ENCODE data around the gene SYNGR2.

SYNGR2 gene

DNA sequence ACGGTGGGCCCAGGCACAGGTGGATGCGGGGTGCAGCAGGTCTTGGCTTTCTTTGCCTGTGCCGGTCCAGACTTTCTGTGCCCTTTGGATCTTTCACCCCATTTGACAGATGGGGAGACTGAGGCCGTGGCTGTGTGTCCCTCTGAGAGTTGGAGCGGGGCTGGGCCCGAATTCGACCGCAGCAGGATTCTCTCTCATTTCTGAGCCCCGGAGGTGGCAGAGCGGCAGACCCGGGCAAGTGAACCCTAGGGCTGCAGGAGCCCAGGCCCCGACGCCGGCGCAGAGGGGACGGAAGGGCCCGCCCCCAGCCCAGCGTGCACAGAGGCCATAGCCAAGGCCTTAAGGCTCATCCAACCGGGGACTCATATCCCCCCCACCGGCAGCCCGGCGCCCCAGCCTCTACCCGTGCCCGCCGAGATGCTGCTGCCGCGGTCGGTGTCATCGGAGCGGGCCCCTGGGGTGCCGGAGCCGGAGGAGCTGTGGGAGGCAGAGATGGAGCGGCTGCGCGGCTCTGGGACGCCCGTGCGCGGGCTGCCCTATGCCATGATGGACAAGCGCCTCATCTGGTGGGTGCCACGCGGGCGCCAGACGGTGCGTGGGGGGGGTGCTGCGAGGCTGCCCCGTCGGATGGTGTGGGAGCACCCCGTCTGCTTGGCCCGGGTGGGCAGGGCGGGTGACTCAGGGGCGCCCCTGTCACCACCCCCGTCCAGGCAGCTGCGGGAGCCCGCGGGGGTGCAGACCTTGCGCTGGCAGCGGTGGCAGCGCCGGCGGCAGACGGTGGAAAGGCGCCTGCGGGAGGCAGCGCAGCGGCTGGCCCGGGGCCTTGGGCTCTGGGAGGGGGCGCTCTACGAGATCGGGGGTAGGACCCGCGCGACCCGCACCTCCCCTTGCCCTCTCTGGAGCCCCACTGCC lies 37.0 kb upstream of the SYNGR2 start:
- DNase-seq (ENCODE audit: low read depth in 1 of 2, low spot score in 1 of 2) = peak in 1 of 2 experiments; percentile 34
- Histone ChIP-seq H3K4me3 (replicated peaks; ENCODE audit: insufficient read depth, low read length) (peak overlapping the region; percentile 80), H3K27me3 (ENCODE audit: insufficient read depth, poor library complexity, severe bottlenecking) (no peaks in the 10 kb centered on the region), H3K27ac (replicated peaks) (peak overlapping the region; percentile 93)
- no peak for TF ChIP-seq REST (IDR thresholded peaks at IDR 0.05; ENCODE audit: insufficient replicate concordance, low read depth)
- no peak for TF ChIP-seq SPI1 (IDR thresholded peaks at IDR 0.05; ENCODE audit: borderline replicate concordance, low read depth)
- no peak; the same call in 1 of the 2 replicates for TF ChIP-seq POLR2AphosphoS5 (IDR thresholded peaks at IDR 0.05; ENCODE audit: low read depth)
- TF ChIP-seq, protein P1, sequence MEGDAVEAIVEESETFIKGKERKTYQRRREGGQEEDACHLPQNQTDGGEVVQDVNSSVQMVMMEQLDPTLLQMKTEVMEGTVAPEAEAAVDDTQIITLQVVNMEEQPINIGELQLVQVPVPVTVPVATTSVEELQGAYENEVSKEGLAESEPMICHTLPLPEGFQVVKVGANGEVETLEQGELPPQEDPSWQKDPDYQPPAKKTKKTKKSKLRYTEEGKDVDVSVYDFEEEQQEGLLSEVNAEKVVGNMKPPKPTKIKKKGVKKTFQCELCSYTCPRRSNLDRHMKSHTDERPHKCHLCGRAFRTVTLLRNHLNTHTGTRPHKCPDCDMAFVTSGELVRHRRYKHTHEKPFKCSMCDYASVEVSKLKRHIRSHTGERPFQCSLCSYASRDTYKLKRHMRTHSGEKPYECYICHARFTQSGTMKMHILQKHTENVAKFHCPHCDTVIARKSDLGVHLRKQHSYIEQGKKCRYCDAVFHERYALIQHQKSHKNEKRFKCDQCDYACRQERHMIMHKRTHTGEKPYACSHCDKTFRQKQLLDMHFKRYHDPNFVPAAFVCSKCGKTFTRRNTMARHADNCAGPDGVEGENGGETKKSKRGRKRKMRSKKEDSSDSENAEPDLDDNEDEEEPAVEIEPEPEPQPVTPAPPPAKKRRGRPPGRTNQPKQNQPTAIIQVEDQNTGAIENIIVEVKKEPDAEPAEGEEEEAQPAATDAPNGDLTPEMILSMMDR (IDR thresholded peaks at IDR 0.05; ENCODE audit: insufficient read depth, low read length) = no peak
- no peak; the same call in 1 of the 2 replicates for TF ChIP-seq GABPA (IDR thresholded peaks at IDR 0.05; ENCODE audit: low read depth)

DNA sequence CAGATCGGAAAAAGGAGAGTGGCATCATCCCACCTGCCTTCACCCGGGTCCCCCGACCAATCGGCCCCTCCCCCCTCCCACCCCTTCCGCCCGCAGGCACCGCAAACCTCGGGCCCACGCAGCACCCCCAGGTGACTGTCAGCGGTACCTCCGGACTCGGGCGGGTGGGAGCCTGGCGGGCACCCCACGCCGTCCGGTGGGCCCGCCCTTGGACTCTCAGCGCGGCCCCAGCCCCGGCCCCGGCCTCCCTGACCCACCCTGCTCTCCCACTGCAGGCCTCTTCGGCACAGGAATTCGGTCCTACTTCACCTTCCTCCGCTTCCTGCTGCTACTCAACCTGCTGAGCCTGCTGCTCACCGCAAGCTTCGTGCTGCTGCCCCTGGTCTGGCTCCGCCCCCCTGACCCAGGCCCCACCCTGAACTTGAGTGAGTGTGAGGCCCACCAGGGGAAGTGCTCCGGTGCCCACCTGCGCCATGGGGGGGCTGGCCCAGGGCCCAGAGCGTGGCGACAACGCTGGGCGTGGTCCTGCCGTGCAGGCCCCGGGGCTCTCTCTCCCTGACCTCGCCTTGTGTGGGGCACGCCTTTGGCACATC lies 36.2 kb upstream of the SYNGR2 start:
- DNase-seq (ENCODE audit: low read depth in 1 of 2, low spot score in 1 of 2) = peak; percentile 76 to 88
- Histone ChIP-seq H3K27me3 (ENCODE audit: insufficient read depth, poor library complexity, severe bottlenecking) (no peaks in the 10 kb centered on the region), H3K27ac (replicated peaks) (peak overlapping the region; percentile 93), H3K4me3 (replicated peaks; ENCODE audit: insufficient read depth, low read length) (peak overlapping the region; percentile 80)
- TF ChIP-seq GABPA (IDR thresholded peaks at IDR 0.05; ENCODE audit: low read depth) (no peak), REST (IDR thresholded peaks at IDR 0.05; ENCODE audit: insufficient replicate concordance, low read depth) (no peak), POLR2AphosphoS5 (IDR thresholded peaks at IDR 0.05; ENCODE audit: low read depth) (no peak), SPI1 (IDR thresholded peaks at IDR 0.05; ENCODE audit: borderline replicate concordance, low read depth) (no peak)
- TF ChIP-seq, protein P1 (IDR thresholded peaks at IDR 0.05; ENCODE audit: insufficient read depth, low read length) = no peak

GRCh38 chr17:78132767-78133178 lies 35.6 kb upstream of the SYNGR2 start:
- Histone ChIP-seq H3K4me3 (replicated peaks; ENCODE audit: insufficient read depth, low read length) (peak overlapping the region; percentile 80), H3K27ac (replicated peaks) (peak overlapping the region; percentile 93), H3K27me3 (ENCODE audit: insufficient read depth, poor library complexity, severe bottlenecking) (no peaks in the 10 kb centered on the region)
- DNase-seq (ENCODE audit: low read depth in 1 of 2, low spot score in 1 of 2) = no peak
- TF ChIP-seq SPI1 (IDR thresholded peaks at IDR 0.05; ENCODE audit: borderline replicate concordance, low read depth) (no peak), POLR2AphosphoS5 (IDR thresholded peaks at IDR 0.05; ENCODE audit: low read depth) (no peak), REST (IDR thresholded peaks at IDR 0.05; ENCODE audit: insufficient replicate concordance, low read depth) (no peak), GABPA (IDR thresholded peaks at IDR 0.05; ENCODE audit: low read depth) (no peak)
- TF ChIP-seq, protein P1 (IDR thresholded peaks at IDR 0.05; ENCODE audit: insufficient read depth, low read length) = no peak
